ENCODE measurements around the gene TCERG1L. TPM values are rescaled to one million over a fixed set of nuclear protein-coding genes. Genes with fewer than 3 reads are reported as not detected.
A peak's percentile ranks its signal among the peaks of the same experiment; 100 is the strongest.

TCERG1L gene
- total RNA-seq, 6 experiments from 2014 or later: not detected

- WGBS (ENCODE audit: insufficient coverage, low coverage, low lambda C conversion rate, missing lambda C conversion rate): no CpG with 5 or more reads among the region's 7 CpGs
- intact Hi-C loops (cut with DNase I): no loop called here
- no peak for TF ChIP-seq POLR2A (IDR thresholded peaks at IDR 0.05)
- TF ChIP-seq CTCF (IDR thresholded peaks at IDR 0.05): no peak
- DNase-seq (peak in 1 of 3 donors; percentile 37), ATAC-seq (peak in 1 of 4 donors; percentile 13)
- H3K9me3 ChIP-seq: no peaks in the 10 kb centered on the region
- H3K4me3 ChIP-seq: no peak overlapping the region
- no peaks in the 10 kb centered on the region for H3K4me1 ChIP-seq
- no peaks in the 10 kb centered on the region for H3K27me3 ChIP-seq
- H3K36me3 ChIP-seq: no peaks in the 10 kb centered on the region
- no peak overlapping the region for H3K27ac ChIP-seq
These were observed 112.7 kb downstream of the TCERG1L start for GRCh38 chr10:131198843-131199242.

DNA sequence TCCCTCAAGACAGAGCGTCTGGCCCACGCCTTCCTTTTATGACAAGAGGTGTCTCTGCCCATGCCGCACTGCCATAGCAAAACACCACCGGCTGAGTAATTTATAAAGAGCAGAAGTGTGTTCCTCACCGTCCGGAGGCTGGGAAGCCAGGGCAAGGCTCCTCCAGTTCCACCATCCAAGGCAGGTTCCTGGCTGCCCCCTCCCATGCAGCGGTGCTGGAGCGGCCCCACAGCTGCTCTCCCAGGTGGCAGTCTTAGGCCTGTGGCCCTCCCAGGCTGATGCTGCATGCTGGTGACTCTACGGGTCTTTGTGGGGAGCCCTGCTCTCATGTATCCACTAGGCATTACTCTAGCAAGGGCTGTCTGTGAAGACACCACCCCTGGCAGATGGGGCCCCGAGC lies 113.1 kb downstream of the TCERG1L start:
- intact Hi-C loops (cut with DNase I): no loop called here
- Histone ChIP-seq H3K9me3 (no peaks in the 10 kb centered on the region), H3K27me3 (no peaks in the 10 kb centered on the region), H3K4me3 (no peak overlapping the region), H3K4me1 (no peaks in the 10 kb centered on the region), H3K27ac (no peak overlapping the region), H3K36me3 (no peaks in the 10 kb centered on the region)
- ATAC-seq (no peak), DNase-seq (peak in 1 of 3 donors; percentile 29)
- WGBS (ENCODE audit: insufficient coverage, low coverage, low lambda C conversion rate, missing lambda C conversion rate): 60% methylated on average over 1 of the region's 10 CpGs
- no peak for TF ChIP-seq CTCF (IDR thresholded peaks at IDR 0.05)
- TF ChIP-seq POLR2A (IDR thresholded peaks at IDR 0.05): no peak

- H3K36me3 ChIP-seq: no peaks in the 10 kb centered on the region
- TF ChIP-seq POLR2A (IDR thresholded peaks at IDR 0.05) (no peak), CTCF (IDR thresholded peaks at IDR 0.05) (no peak)
- H3K4me1 ChIP-seq: no peaks in the 10 kb centered on the region
- WGBS (ENCODE audit: insufficient coverage, low coverage, low lambda C conversion rate, missing lambda C conversion rate): 80% methylated on average over 13 of the region's 18 CpGs
- H3K9me3 ChIP-seq: no peaks in the 10 kb centered on the region
- no peak overlapping the region for H3K27ac ChIP-seq
- ATAC-seq: no peak
- peak in 1 of 3 donors; percentile 39 for DNase-seq
- H3K4me3 ChIP-seq: no peak overlapping the region
- no peaks in the 10 kb centered on the region for H3K27me3 ChIP-seq
- intact Hi-C loops (cut with DNase I): no loop called here
These were observed 115.2 kb downstream of the TCERG1L start for GRCh38 chr10:131196176-131196885.

DNA sequence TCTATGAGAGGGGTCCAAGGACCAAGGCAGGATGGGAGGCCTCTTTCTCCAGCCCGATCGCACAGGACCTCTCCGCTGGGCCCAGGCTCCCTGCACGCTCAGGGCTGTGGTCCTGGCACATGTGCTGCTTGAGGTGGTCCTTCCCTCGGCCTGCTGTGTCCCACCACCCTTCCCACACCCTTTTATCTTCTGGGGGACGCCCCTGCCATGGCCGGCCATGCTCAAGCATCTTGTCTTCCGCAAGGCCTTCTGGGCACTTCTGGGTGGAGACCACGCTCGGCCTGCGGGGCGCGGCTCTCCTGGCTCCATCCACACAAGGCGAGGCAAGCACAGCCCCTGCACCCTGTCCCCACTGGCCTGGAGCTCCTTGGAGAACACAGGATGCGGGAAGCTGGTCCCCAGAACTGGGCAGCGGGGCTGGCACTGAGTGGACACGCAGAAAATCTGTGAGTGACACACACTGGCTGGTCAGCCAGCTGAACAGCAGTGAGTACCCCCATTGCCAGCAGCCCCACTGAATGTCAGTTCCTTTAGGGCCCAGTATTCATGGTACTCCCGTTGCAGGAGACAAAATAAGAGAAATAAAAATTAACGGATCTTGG lies 115.9 kb downstream of the TCERG1L start:
- Histone ChIP-seq H3K27me3 (no peaks in the 10 kb centered on the region), H3K36me3 (no peaks in the 10 kb centered on the region), H3K4me1 (no peaks in the 10 kb centered on the region), H3K27ac (no peak overlapping the region), H3K9me3 (no peaks in the 10 kb centered on the region), H3K4me3 (no peak overlapping the region)
- DNase-seq (peak in 2 of 3 donors; percentile 34 to 37), ATAC-seq (peak in 1 of 4 donors; percentile 22)
- TF ChIP-seq CTCF (IDR thresholded peaks at IDR 0.05) (no peak), POLR2A (IDR thresholded peaks at IDR 0.05) (no peak)
- WGBS (ENCODE audit: insufficient coverage, low coverage, low lambda C conversion rate, missing lambda C conversion rate): 55% methylated on average over 5 of the region's 19 CpGs
- intact Hi-C loops (cut with DNase I): no loop called here
